Measurements from ENCODE around the gene UAP1L1. TPM values are rescaled to one million over a fixed set of nuclear protein-coding genes. Genes with fewer than 3 reads are reported as not detected.

UAP1L1 gene
- total RNA-seq, 6 donors from 2014 or later: 10.5 to 69.1 (median 34.0) TPM

GRCh38 chr9:137129456-137130175, 52.3 kb downstream of the UAP1L1 start:
- peak overlapping the region; percentile 29 to 94 (median 75) for H3K4me3 ChIP-seq
- H3K4me1 ChIP-seq: peaks cover 20 to 44% (median 32%) of the 10 kb centered on the region in 4 donors
- H3K36me3 ChIP-seq: no peaks in the 10 kb centered on the region
- H3K9me3 ChIP-seq: peaks cover 0 to 8% (median 2%) of the 10 kb centered on the region in 4 donors
- DNase-seq (peak; percentile 92 to 98), ATAC-seq (ENCODE audit: low FRiP score in 2 of 2) (peak; percentile 97 to 99)
- no peak for TF ChIP-seq EP300 (IDR thresholded peaks at IDR 0.05)
- peak in 1 of 4 donors; percentile 75 for TF ChIP-seq POLR2A (IDR thresholded peaks at IDR 0.05)
- peak; percentile 51 to 75 for TF ChIP-seq POLR2AphosphoS5 (IDR thresholded peaks at IDR 0.05)
- TF ChIP-seq CTCF (IDR thresholded peaks at IDR 0.05): peak in 3 of 6 experiments; percentile 5 to 18 (median 17)
- H3K27ac ChIP-seq: peak overlapping the region; percentile 72 to 85 (median 84)
- H3K27me3 ChIP-seq: peaks cover 0 to 3% (median 0%) of the 10 kb centered on the region in 4 donors
- 2% methylated on average over 23 of the region's 86 CpGs; no CpG with 5 or more reads in 1 of the 2 donors for WGBS, 2 donors

- Histone ChIP-seq H3K36me3 (no peaks in the 10 kb centered on the region), H3K4me3 (peak overlapping the region; percentile 29 to 94 (median 75)), H3K9me3 (peaks cover 0 to 8% (median 2%) of the 10 kb centered on the region in 4 donors), H3K27me3 (peaks cover 0 to 3% (median 0%) of the 10 kb centered on the region in 4 donors), H3K27ac (peak overlapping the region; percentile 72 to 85 (median 84)), H3K4me1 (peaks cover 20 to 44% (median 32%) of the 10 kb centered on the region in 4 donors)
- DNase-seq: no peak
- TF ChIP-seq EP300 (IDR thresholded peaks at IDR 0.05) (no peak), POLR2AphosphoS5 (IDR thresholded peaks at IDR 0.05) (no peak), CTCF (IDR thresholded peaks at IDR 0.05) (no peak), POLR2A (IDR thresholded peaks at IDR 0.05) (no peak)
- WGBS, 2 donors: 11 to 22% methylated on average over 12 to 16 of the region's 58 CpGs
- no peak for ATAC-seq (ENCODE audit: low FRiP score in 2 of 2)
Observed at GRCh38 chr9:137130176-137130755, 52.9 kb downstream of the UAP1L1 start.

Small RNAs within 50 kb of the gene (small RNA-seq; reads per million reads assigned to genes)
- 0 reads per million in 4 donors for gene RF00153

Other genes with a start within 250 kb of the UAP1L1 start
- gene AJM1, start 235.0 kb upstream of the UAP1L1 start, total RNA-seq: 1 to 10 TPM; 1.4 to 7.3 (median 3.0) TPM
- 100 to 1,000 TPM in 1 of 6 donors, 10 to 100 TPM in 5; 51.3 to 135 (median 64.1) TPM for gene PHPT1, start 228.1 kb upstream of the UAP1L1 start, total RNA-seq
- gene MAMDC4, start 225.2 kb upstream of the UAP1L1 start, total RNA-seq: 10 to 100 TPM in 3 of 6 donors, 1 to 10 TPM in 3; 2.1 to 18.9 (median 11.0) TPM
- gene EDF1, start 211.2 kb upstream of the UAP1L1 start, total RNA-seq: 100 to 1,000 TPM; 137 to 312 (median 282) TPM
- gene TRAF2, start 191.0 kb upstream of the UAP1L1 start, total RNA-seq: 10 to 100 TPM; 10.6 to 20.8 (median 13.4) TPM
- gene FBXW5, start 132.8 kb upstream of the UAP1L1 start, total RNA-seq: 100 to 1,000 TPM in 5 of 6 donors, 10 to 100 TPM in 1; 93.3 to 191 (median 153) TPM
- gene C8G, start 132.3 kb upstream of the UAP1L1 start, total RNA-seq: 1 to 10 TPM in 3 of 6 donors, not detected in 3; 1.8 to 4.4 (median 2.1) TPM
- gene LCN12, start 125.2 kb upstream of the UAP1L1 start, total RNA-seq: 1 to 10 TPM in 4 of 6 donors, under 1 TPM in 1, not detected in 1; 0.89 to 5.2 (median 2.3) TPM
- 100 to 1,000 TPM in 5 of 6 donors, 10 to 100 TPM in 1; 31.7 to 395 (median 246) TPM for gene PTGDS, start 100.0 kb upstream of the UAP1L1 start, total RNA-seq
- gene LCNL1, start 94.5 kb upstream of the UAP1L1 start, total RNA-seq: 1 to 10 TPM in 4 of 6 donors, under 1 TPM in 1, not detected in 1; 0.61 to 6.3 (median 1.8) TPM
- gene PAXX, start 85.1 kb upstream of the UAP1L1 start, total RNA-seq: 100 to 1,000 TPM in 1 of 6 donors, 10 to 100 TPM in 5; 41.8 to 150 (median 52.8) TPM
- 100 to 1,000 TPM in 2 of 6 donors, 10 to 100 TPM in 4; 41.9 to 132 (median 85.2) TPM for gene CLIC3, start 80.9 kb upstream of the UAP1L1 start, total RNA-seq
- gene ABCA2, start 49.3 kb upstream of the UAP1L1 start, total RNA-seq: 10 to 100 TPM; 14.7 to 49.2 (median 29.6) TPM
- gene FUT7, start 45.4 kb upstream of the UAP1L1 start, total RNA-seq: 1 to 10 TPM in 4 of 6 donors, under 1 TPM in 1, not detected in 1; 0.94 to 2.3 (median 2.0) TPM
- 100 to 1,000 TPM in 2 of 6 donors, 10 to 100 TPM in 4; 26.7 to 199 (median 73.2) TPM for gene NPDC1, start 31.3 kb upstream of the UAP1L1 start, total RNA-seq
- under 1 TPM in 4 of 6 donors, not detected in 2; 0.34 to 0.98 (median 0.55) TPM for gene ENTPD2, start 23.5 kb upstream of the UAP1L1 start, total RNA-seq
- 1 to 10 TPM in 4 of 6 donors, under 1 TPM in 2; 0.69 to 6.8 (median 1.4) TPM for gene SAPCD2, start 7.0 kb upstream of the UAP1L1 start, total RNA-seq
- 10 to 100 TPM; 38.0 to 97.4 (median 54.1) TPM for gene MAN1B1, start 9.5 kb downstream of the UAP1L1 start, total RNA-seq
- 100 to 1,000 TPM; 108 to 394 (median 229) TPM for gene DPP7, start 37.2 kb downstream of the UAP1L1 start, total RNA-seq
- gene GRIN1, start 61.6 kb downstream of the UAP1L1 start, total RNA-seq: 1 to 10 TPM in 1 of 6 donors, under 1 TPM in 2, not detected in 3; 0.17 to 2.1 (median 0.49) TPM
- 1 to 10 TPM in 3 of 6 donors, under 1 TPM in 1, not detected in 2; 0.46 to 6.3 (median 1.7) TPM for gene LRRC26, start 92.5 kb downstream of the UAP1L1 start, total RNA-seq
- gene TMEM210, start 94.5 kb downstream of the UAP1L1 start, total RNA-seq: not detected
- 100 to 1,000 TPM in 1 of 6 donors, 10 to 100 TPM in 5; 31.9 to 174 (median 67.3) TPM for gene ANAPC2, start 111.0 kb downstream of the UAP1L1 start, total RNA-seq
- 100 to 1,000 TPM in 1 of 6 donors, 10 to 100 TPM in 5; 39.8 to 110 (median 73.0) TPM for gene SSNA1, start 111.2 kb downstream of the UAP1L1 start, total RNA-seq
- 10 to 100 TPM; 18.9 to 33.1 (median 27.1) TPM for gene TPRN, start 123.2 kb downstream of the UAP1L1 start, total RNA-seq
- 10 to 100 TPM; 17.8 to 35.5 (median 31.1) TPM for gene TMEM203, start 128.1 kb downstream of the UAP1L1 start, total RNA-seq
- 10 to 100 TPM in 4 of 6 donors, 1 to 10 TPM in 2; 7.7 to 54.5 (median 18.5) TPM for gene NDOR1, start 128.2 kb downstream of the UAP1L1 start, total RNA-seq
- 10 to 100 TPM in 1 of 6 donors, 1 to 10 TPM in 5; 2.3 to 12.6 (median 4.5) TPM for gene RNF208, start 144.7 kb downstream of the UAP1L1 start, total RNA-seq
- 1 to 10 TPM in 2 of 6 donors, under 1 TPM in 3, not detected in 1; 0.20 to 2.0 (median 0.97) TPM for gene CYSRT1, start 147.7 kb downstream of the UAP1L1 start, total RNA-seq
- gene RNF224, start 150.0 kb downstream of the UAP1L1 start, total RNA-seq: under 1 TPM in 3 of 6 donors, not detected in 3; 0.46 to 0.59 (median 0.57) TPM
- gene SLC34A3, start 153.4 kb downstream of the UAP1L1 start, total RNA-seq: under 1 TPM in 2 of 6 donors, not detected in 4; 0.10 to 0.17 TPM
- gene TUBB4B, start 163.8 kb downstream of the UAP1L1 start, total RNA-seq: 100 to 1,000 TPM; 120 to 539 (median 227) TPM
- under 1 TPM in 1 of 6 donors, not detected in 5; 0.23 TPM for gene STPG3, start 173.8 kb downstream of the UAP1L1 start, total RNA-seq
- gene NELFB, start 177.8 kb downstream of the UAP1L1 start, total RNA-seq: 10 to 100 TPM; 31.8 to 55.6 (median 49.8) TPM
- 10 to 100 TPM; 31.5 to 62.6 (median 39.2) TPM for gene TOR4A, start 200.2 kb downstream of the UAP1L1 start, total RNA-seq
- 10 to 100 TPM in 3 of 6 donors, 1 to 10 TPM in 3; 3.1 to 26.9 (median 9.5) TPM for gene NRARP, start 224.8 kb downstream of the UAP1L1 start, total RNA-seq

Measured in upper lobe of left lung (tissue), 6 donors.